GM19397 (cell line): ENCODE results near the gene RIMS3.

Experiments used
- ATAC-seq: cut with Tn5 transposase; IDR thresholded peaks from one replicate; pipeline ENCODE4 v1.9.1; 2021; ENCODE audit warnings: mild to moderate bottlenecking, moderate library complexity; ENCODE audit not compliant: unreplicated experiment

RIMS3 gene

GRCh38 chr1:40691538-40692428 is 26.3 kb upstream of the RIMS3 start, which contains the start of gene NFYC:
Gene NFYC, plus strand, starts transcription at chr1:40691704. Its CDS starts 47,140 bp downstream, at chr1:40738844.
- peak; percentile 78 for ATAC-seq

GRCh38 chr1:40690771-40691537 is 25.5 kb upstream of the RIMS3 start:
- ATAC-seq: no peak

- ATAC-seq: no peak
Measured at GRCh38 chr1:40689737-40690136, 24.3 kb upstream of the RIMS3 start.

GRCh38 chr1:40687661-40688060 is 22.2 kb upstream of the RIMS3 start:
- no peak for ATAC-seq

GRCh38 chr1:40687059-40687458 is 21.6 kb upstream of the RIMS3 start:
- ATAC-seq: no peak

- no peak for ATAC-seq
Measured at GRCh38 chr1:40684669-40685068, 19.2 kb upstream of the RIMS3 start.

GRCh38 chr1:40679165-40679953 is 13.9 kb upstream of the RIMS3 start:
- no peak for ATAC-seq

- no peak for ATAC-seq
Measured at GRCh38 chr1:40676501-40676900, 11.0 kb upstream of the RIMS3 start.

GRCh38 chr1:40673452-40673851 is 8.0 kb upstream of the RIMS3 start:
- no peak for ATAC-seq

GRCh38 chr1:40668769-40669525 is 3.5 kb upstream of the RIMS3 start:
- ATAC-seq: no peak

- no peak for ATAC-seq
Measured at GRCh38 chr1:40664791-40665190, 691 bp downstream of the RIMS3 start.

- no peak for ATAC-seq
Measured at GRCh38 chr1:40664167-40664537, 1.3 kb downstream of the RIMS3 start.

- ATAC-seq: no peak
Measured at GRCh38 chr1:40663324-40664166, 1.9 kb downstream of the RIMS3 start.

GRCh38 chr1:40662864-40663263 is 2.6 kb downstream of the RIMS3 start:
- ATAC-seq: no peak

- ATAC-seq: no peak
Measured at GRCh38 chr1:40662151-40662550, 3.3 kb downstream of the RIMS3 start.

GRCh38 chr1:40661678-40662077 is 3.8 kb downstream of the RIMS3 start:
- no peak for ATAC-seq

- no peak for ATAC-seq
Measured at GRCh38 chr1:40659649-40659947, 5.9 kb downstream of the RIMS3 start.

- no peak for ATAC-seq
Measured at GRCh38 chr1:40658751-40659648, 6.5 kb downstream of the RIMS3 start.

GRCh38 chr1:40657046-40657445 is 8.4 kb downstream of the RIMS3 start:
- ATAC-seq: no peak
